ENCODE data around the gene MFRP. TPM values are rescaled to one million over a fixed set of nuclear protein-coding genes. Genes with fewer than 3 reads are reported as not detected.

MFRP gene
- total RNA-seq, 4 donors from 2014 or later = 0.15 TPM; not detected in 3

- WGBS, 2 donors (ENCODE audit: low coverage in 1 of 2) = 45 to 60% methylated on average over 5 to 6 of the region's 8 CpGs
- ATAC-seq = no peak
These were observed 25.3 kb upstream of the MFRP start for GRCh38 chr11:119371778-119372182.

DNA sequence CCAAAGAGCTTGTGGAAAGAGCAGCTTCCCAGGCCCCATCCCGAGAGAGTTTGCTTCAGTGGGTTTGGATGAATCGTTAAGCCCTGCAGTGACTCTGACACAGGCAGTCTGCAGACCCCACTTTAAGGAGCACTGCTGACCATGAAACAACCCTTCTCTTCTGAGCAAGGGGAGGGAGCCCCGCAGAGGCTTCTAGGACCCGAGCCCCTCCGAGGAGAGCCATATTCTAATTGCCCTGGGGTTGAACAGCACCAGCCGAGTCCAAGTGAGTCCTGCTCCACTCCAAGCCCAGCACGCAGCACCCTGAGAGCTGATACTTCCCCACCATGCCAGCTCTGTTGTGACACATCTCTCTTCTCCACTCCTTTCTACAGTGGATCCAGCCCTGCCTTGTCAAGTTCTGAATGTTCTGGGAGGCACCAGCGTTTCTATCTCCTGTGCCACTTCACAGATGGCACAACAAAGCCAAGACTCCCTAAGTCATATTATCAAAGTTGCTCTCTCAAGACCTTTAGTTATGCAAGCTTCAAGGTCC is 24.6 kb upstream of the MFRP start:
- no peaks in the 10 kb centered on the region for H3K27me3 ChIP-seq
- H3K4me3 ChIP-seq = no peak overlapping the region
- H3K27ac ChIP-seq = peak overlapping the region; percentile 2 to 97 (median 86)
- H3K36me3 ChIP-seq = no peaks in the 10 kb centered on the region
- TF ChIP-seq POLR2AphosphoS5 (IDR thresholded peaks at IDR 0.05) = no peak
- TF ChIP-seq CTCF (IDR thresholded peaks at IDR 0.05) = no peak
- no peak for TF ChIP-seq EP300 (IDR thresholded peaks at IDR 0.05)
- no peak for TF ChIP-seq POLR2A (IDR thresholded peaks at IDR 0.05)
- H3K9me3 ChIP-seq = no peaks in the 10 kb centered on the region
- WGBS, 2 donors (ENCODE audit: low coverage in 1 of 2) = 83 to 84% methylated on average over 1 to 4 of the region's 8 CpGs
- peaks cover 12 to 100% (median 72%) of the 10 kb centered on the region in 3 donors for H3K4me1 ChIP-seq
- ATAC-seq = no peak

More at GRCh38 chr11:119371778-119372182, 25.3 kb upstream of the MFRP start:
- Histone ChIP-seq H3K27me3 (no peaks in the 10 kb centered on the region), H3K4me1 (peaks cover 12 to 100% (median 74%) of the 10 kb centered on the region in 3 donors), H3K36me3 (no peaks in the 10 kb centered on the region), H3K9me3 (no peaks in the 10 kb centered on the region), H3K27ac (peak overlapping the region in 3 of 4 donors; percentile 76 to 97 (median 96)), H3K4me3 (no peak overlapping the region)
- TF ChIP-seq CTCF (IDR thresholded peaks at IDR 0.05) = peak in 2 of 4 experiments; percentile 24 to 43
- TF ChIP-seq EP300 (IDR thresholded peaks at IDR 0.05) = no peak
- no peak for TF ChIP-seq POLR2A (IDR thresholded peaks at IDR 0.05)
- peak; percentile 57 for TF ChIP-seq POLR2AphosphoS5 (IDR thresholded peaks at IDR 0.05)

GRCh38 chr11:119370486-119371046 is 24.1 kb upstream of the MFRP start:
- 52% methylated on average over 5 of the region's 8 CpGs for WGBS, 2 donors (ENCODE audit: low coverage in 1 of 2)
- Histone ChIP-seq H3K27ac (peak overlapping the region; percentile 7 to 97 (median 86)), H3K9me3 (no peaks in the 10 kb centered on the region), H3K36me3 (no peaks in the 10 kb centered on the region), H3K4me3 (no peak overlapping the region), H3K4me1 (peaks cover 12 to 100% (median 69%) of the 10 kb centered on the region in 3 donors), H3K27me3 (no peaks in the 10 kb centered on the region)
- ATAC-seq = no peak
- TF ChIP-seq EP300 (IDR thresholded peaks at IDR 0.05) (no peak), POLR2AphosphoS5 (IDR thresholded peaks at IDR 0.05) (no peak), POLR2A (IDR thresholded peaks at IDR 0.05) (no peak), CTCF (IDR thresholded peaks at IDR 0.05) (no peak)

DNA sequence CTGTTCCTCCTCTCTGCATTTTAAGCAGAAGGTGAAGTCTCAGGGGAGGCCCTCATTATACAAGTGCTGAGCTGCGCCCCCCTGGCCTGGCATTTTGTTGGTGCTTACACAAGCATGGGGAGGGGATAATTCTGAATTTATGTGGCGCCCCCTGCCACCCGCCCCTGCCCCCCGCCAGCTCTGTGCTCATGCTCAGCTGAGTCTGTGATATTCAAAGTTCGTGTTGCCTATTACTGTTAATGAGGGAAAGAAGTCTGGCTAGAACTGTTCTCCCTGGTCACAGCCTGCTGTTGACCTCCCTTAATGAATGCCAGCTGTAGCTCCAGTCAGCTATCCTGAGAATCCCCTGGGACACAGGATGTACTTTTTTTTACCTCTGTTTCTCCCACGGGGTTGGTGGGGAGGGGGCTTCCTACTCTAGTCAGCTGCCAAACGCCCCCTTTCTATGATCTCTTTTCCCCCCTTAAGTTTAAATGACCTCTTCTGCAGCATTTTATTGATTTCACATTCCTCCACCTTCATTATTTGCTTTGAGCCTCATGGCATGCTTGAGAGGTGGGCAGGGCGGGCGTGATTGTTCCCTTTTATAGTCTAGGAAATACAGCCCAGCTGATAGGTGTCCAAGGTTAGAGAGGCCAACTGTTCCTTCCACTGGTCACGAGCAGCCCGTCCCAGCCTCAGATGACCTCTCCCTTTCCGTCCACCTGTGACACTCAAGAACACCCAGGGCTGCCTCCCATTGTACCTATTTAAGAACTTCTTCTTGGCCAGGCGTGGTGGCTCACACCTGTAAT is 22.8 kb upstream of the MFRP start:
- 68 to 69% methylated on average over 5 to 10 of the region's 13 CpGs for WGBS, 2 donors (ENCODE audit: low coverage in 1 of 2)
- Histone ChIP-seq H3K9me3 (no peaks in the 10 kb centered on the region), H3K27me3 (no peaks in the 10 kb centered on the region), H3K4me1 (peaks cover 15 to 100% (median 70%) of the 10 kb centered on the region in 3 donors), H3K4me3 (peak overlapping the region in 1 of 2 donors; percentile 6), H3K27ac (peak overlapping the region; percentile 59 to 97 (median 95)), H3K36me3 (no peaks in the 10 kb centered on the region)
- TF ChIP-seq POLR2AphosphoS5 (IDR thresholded peaks at IDR 0.05) (no peak), CTCF (IDR thresholded peaks at IDR 0.05) (no peak), EP300 (IDR thresholded peaks at IDR 0.05) (no peak), POLR2A (IDR thresholded peaks at IDR 0.05) (no peak)
- ATAC-seq = no peak
